Activated T-cell treated with anti-CD3 and anti-CD28 coated beads, Interleukin-2, amount 50 U/mL, for 1 hour (primary cell): ENCODE results near the gene STAT6.
"Not testable (repeated sequence)": the region's sequence is repeated elsewhere in the genome, so short reads cannot be mapped to it uniquely, and the experiment has no call there.

ENCODE experiments used
- DNase-seq: peaks from one replicate; pipeline ENCODE4 v3.0.0-alpha.2; 2020

The STAT6 gene

DNA sequence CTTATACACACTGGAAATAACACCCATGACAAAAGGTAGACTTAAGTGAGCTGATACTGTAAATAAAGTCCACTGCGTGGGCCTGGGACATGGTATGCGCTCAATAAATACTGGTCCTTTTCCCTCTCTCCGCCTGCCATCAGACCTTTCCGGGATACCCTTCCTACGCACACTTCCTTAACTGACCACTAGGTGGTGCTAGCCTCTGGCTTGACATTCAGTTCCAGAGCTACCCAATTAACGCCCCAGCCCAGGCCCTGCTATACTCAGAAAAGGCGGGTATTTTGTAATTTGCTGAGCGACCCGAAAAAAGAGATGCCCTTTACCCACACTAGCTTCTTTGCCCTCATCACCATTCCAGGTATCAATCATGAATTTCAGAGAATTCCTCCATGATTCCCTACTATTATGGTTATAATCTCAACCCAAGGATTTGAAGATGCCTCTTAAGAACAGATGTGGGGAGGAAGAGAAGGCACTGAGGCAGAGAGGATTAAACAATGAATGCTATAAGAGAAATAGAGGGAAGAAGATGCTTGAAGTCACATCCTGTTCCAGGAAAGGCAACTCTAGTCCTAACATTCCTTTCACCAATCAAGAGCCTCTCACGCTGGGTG, 13.2 kb upstream of the STAT6 start:
- peak; percentile 61 for DNase-seq

GRCh38 chr12:57123813-57124212, 12.7 kb upstream of the STAT6 start:
- no peak for DNase-seq

DNA sequence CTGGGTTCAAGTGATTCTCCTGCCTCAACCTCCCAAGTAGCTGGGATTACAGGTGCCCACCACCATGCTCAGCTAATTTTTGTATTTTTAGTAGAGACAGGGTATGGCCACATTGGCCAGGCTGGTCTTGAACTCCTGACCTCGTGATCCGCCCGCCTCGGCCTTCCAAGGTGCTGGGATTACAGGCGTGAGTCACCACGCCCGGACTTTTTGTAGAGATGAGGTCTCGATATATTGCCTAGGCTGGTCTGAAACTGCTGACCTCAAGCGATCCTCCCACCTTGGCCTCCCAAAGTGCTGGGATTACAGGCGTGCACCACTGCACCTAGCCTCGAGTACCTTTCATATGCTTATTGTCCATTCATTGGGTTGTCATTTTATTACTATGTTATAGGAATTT, 9.6 kb upstream of the STAT6 start:
- DNase-seq: not testable (repeated sequence)

DNA sequence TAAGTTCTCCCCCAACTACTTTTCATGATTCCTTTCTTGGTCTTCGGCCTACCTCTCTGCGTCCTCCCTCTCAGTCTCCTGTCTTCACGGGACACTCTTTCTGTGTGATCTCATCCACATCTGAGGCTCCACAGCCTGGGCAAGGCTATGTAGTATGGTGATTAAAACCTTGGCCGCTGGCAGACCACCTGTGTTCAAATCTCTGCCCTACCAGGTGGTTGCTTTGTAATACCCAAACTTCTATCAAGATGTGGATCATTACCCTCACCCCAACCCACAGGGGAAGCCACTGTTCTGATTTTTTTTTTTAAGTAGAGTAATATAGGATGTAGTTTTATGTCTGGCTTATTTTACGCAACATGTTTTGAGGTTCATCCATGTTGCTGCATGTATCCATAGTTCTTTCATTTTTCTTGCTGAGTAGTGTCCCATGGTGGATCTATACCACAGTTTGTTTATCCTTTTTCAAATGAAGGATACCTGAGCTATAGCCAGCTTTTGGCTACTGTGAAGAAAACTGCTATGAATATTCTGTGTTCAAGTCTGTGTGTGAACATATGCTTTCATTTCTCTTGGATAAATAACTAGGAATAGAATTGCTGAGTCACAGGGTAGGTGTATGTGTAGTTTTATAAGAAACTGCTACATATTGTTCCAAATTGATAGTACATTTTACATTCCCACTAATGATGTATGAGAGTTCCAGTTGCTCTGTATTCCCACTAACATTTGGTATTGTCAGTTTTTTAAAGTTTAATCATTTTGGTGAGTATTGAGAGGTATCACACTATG, 8.3 kb upstream of the STAT6 start:
- no peak for DNase-seq

DNA sequence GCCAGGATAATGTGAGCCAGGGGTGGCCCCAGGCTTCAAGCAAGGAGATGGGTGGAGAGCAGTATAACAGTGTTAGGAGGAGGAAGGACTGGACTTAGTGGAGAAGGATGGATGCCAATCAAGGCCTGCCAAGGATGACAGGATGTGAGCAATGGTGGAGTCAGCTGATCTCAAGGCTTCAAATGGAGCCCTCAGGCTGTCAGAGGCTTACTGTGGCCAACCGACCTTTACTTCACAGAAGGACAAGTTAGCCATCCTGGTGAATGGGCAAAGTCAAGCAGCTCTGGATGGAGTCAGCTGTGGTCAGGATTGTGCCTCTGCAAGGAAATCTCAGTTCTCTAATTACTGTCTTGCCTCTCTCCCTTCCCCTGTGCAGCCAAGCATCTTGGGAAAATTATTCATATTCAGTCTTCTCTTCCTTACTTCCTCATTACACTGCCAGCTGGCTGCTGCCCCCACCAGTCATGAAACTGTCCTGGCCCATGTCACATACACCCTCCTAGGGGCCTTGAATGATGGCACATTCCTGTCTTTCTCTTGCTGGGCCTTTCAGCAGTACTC, 7.6 kb upstream of the STAT6 start:
- no peak for DNase-seq

DNA sequence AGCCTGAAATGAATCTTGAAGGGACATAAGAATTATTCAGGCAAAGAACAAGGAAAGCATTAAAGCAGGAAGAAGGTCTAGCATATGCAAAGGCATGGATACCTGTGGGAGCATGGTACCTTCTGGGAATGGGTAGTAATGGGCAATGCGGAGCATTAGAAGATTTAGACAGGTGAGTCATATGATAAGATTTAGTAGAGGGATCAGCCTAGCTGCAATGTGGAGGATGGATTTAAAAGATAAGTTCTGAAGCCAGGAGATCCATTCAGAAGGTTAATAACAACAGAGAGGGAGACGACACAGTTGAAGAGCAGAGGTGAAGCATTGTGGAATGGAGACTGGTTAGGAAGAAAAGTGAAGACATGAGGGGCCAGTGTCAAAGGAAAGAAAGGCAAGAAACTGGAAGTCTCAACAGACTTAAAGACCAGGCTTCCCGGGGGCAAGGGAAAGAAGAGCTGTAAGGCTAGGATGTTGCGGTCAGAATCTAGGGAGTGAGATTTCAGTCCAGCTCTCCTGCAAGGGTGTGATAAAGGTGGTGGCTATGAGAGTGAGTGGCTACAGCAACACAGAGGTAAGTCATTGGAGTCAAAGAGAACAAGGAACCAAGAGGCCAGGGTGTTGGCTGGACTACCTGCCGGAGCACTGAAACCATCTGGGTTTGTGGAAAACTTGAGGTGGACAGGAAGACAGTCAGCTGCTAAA, 5.6 kb upstream of the STAT6 start:
- no peak for DNase-seq

GRCh38 chr12:57112492-57113294, 1.5 kb upstream of the STAT6 start:
- no peak for DNase-seq

- peak; percentile 79 for DNase-seq
Measured at GRCh38 chr12:57110104-57111030, 795 bp downstream of the STAT6 start.

DNA sequence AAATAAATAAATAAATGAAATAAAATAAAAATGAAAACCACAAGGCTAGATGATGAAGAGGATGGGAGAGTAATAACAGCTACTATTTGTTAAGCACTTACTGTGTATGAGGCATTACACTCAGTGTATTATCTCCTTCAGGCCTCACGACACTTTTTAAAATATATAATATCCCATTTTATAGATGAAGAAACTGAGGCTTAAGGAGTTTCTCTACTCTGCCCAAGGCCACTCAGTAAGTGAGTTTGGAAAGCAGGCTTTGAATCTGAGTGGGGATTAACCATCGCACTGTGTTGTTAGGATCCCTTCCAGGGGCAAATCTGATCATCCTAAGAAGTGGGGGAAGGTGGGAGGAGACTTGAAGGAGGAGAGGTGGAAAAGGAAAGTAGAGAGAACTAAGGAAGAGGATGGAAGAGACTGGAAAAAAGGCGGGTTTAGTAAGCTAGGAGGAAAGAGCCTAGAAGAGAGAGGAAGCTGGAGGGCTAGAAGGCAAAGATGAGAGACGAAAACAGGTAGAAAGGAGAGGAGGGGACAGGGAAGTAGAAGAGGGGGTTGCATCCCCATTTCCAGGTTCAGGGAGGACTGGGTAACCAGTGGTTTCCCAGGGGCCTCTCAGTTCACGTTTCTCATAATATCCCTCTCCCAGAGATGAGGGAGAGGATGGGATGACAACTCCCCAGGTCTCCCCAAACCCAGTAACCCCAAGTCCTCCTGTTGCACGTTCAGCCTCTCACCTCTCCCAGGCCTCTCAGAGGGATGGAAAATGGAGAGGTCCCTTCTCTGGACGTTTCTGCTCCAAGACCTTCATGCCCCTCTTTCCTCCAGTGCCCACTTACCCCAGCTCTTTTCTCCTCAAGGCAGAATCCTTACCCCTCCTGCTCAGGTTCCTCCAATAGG, 1.7 kb downstream of the STAT6 start:
- no peak for DNase-seq

GRCh38 chr12:57107456-57108155, 3.6 kb downstream of the STAT6 start:
- no peak for DNase-seq

DNA sequence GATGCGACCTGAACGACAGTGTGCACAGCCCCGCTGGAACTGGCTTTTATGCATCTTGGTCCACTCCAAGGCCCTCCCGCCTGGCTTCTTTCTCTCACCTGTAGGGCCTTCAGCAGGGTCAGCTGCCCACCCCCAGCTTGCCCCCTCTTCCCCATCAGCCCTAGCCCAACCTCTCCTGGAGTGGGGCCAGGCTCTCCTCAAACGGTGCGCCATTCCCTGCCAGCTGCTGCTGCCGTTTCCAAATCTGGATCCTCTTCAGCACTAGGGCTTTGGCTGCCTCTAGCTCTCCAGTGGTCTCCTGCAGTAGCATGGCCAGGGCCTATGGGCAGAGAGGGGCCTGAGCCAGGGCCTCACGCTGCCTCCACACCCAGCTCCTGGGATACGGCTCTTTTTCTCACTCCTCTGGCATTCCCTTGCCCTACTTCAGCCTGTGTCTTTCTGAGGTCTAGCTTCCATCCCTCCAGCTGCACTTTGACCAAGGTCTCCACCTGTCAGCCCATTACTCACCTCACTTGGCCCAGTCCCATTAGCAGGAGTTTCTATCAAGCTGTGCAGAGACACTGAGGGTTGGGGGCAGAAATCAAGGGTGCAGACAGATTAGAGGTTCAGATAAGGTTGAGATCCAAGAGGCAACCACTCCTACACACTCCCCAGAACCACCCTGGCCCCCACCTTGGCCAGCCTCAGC, 5.0 kb downstream of the STAT6 start:
- no peak for DNase-seq

DNA sequence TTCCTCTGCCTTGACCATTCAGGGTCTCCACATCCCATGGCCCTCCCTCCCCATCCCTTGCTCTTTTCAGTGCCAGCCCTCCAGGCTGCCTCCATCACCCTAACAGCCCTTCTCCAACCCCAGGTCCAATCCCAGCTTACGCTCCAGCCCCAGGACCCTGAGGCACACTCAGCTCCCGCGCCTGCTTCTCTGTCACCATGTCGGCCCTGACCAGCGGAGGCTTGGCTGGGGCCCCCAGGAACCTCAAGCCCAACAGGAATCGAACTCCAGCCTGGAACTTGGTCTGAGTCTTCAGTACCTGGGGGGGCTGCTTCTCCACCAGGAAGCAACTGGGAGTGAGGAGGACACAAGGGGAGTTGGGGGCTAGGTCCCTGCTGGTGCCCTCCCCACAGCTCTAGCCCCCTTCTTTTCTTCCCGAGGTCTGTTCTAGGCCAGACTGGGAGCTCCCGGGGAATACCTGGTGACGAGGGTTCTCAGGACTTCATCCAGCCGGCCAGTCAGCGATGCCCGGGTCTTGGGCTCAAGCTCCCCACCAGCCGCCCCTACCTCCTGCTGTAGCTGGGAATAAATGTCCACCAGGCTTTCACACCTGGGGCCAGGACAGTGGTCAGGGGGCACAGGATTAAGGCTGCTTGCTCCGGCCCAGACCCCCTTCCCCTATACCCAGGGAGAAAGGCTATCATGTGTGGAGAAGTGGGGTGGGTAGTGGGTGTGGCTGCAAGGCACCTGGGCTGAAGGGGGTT, 6.0 kb downstream of the STAT6 start:
- DNase-seq: no peak

GRCh38 chr12:57104292-57104910, 6.8 kb downstream of the STAT6 start:
- DNase-seq: no peak

GRCh38 chr12:57103856-57104255, 7.3 kb downstream of the STAT6 start:
- DNase-seq: no peak

GRCh38 chr12:57101892-57102695, 9.1 kb downstream of the STAT6 start:
- no peak for DNase-seq

DNA sequence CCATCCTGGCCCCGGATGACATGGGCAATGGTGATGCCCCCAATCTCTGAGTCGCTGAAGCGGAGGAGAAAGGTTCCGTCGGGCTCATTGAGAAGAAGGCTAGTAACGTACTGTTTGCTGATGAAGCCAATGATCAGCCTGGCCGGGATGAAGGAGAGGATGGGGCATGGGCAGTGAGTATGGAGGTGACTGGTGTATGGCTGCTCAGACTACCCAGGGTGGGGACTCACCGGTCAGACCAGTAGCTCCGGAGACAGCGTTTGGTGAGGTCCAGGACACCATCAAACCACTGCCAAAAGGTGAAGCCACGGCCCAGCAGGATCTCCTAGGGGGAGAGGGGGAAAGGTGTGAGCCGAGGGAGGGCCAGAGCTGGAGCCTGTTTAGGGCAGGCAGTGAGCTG, 11.4 kb downstream of the STAT6 start:
- DNase-seq: no peak

DNA sequence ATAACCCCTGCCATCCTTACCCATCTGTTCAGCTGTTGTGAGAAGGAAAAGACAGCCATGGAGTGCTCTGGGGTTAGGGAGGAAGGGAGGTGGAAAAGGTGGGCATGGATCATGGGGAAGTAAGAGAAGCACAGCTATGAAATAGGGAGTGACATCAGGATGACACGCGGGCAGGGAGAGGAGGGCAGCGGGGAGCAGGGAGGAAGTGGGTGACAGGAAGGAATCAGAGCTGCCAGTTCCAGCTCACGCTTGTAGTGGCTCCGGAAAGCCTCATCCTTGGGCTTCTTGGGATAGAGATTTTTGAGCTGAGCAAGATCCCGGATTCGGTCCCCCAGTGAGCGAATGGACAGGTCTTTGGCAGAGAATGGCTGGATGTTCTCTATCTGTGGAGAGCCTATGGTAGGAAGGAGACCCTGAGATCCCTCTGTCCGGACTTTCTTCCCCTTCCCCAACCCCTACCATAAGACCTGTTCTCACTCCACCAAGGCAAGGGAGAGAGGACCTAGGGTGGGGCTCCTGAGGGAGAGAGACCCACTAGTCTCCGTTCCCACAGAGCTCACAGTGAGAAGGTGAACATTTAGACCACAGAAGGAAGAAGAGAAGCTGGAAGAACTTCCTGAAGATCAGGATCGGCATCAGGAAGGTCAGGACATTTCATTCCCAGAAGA, 12.0 kb downstream of the STAT6 start:
- no peak for DNase-seq
